ENCODE results near the gene CYP27B1. TPM values are rescaled to one million over a fixed set of nuclear protein-coding genes. Genes with fewer than 3 reads are reported as not detected.

The CYP27B1 gene
- total RNA-seq, 1 donor, result 1.3 TPM

DNA sequence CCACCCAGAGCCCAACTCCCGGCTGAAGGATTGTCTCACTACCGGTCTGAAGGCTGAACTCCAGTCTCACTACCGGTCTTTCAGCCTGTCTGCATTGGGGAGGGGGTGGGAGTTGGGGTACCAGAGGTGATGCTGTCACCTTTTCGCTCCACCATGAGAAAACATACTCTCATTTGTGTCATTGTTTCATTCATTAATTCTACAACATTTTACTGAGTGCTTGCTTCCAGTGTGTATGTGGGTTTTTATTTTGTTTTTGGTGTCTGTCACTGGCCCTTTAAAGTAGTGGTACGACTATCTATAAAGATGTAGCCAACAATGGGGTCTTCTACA, 14.2 kb downstream of the CYP27B1 start:
- H3K9me3 ChIP-seq (ENCODE audit: low read depth, low read length), result no peaks in the 10 kb centered on the region
- no peaks in the 10 kb centered on the region for H3K27me3 ChIP-seq (ENCODE audit: insufficient read depth, low read length)
- peak overlapping the region; percentile 72 for H3K4me3 ChIP-seq (ENCODE audit: low read length)
- peaks cover 57% of the 10 kb centered on the region for H3K4me1 ChIP-seq (ENCODE audit: insufficient read depth, low read length)

DNA sequence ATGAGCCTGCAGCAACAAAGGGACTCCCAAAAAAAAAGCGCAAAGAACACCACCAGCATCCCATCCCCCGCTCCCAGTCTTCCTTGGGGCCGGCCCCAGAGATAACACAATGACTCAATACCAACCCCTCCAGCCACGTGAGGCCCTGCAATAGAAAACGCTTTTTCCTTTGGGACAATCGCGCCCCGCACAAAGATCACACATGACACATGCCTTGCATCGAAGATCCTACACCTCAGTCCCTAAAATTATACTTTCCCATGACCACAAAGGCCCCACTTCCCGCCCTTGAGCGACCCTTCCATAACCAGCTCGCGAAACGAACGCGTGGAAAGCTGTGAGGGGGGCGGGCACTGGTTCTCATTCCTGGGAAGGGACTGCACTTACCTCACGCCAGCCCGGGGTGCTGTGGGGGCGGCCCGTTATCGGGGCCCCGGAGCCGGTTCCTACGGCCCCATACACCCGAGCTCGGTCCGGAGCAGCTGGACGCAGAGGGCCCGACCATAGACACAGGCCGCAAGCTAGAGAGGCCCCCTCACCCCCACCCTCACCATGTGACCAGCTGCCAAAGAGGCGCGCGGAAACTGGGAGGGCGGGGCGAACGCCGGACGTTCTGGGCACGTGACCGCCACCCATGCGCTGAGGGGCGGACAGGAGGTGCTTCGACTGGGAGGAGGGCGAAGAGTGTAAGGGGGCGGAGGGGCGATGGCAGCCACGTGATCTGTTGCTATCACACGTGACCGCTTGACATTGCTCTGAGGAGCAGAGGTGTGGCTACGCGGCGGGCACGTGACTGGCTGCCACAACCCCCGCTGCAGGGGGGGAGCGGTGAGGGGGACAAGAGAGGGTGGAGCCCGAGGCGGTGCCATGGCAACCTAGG, 14.8 kb downstream of the CYP27B1 start, which contains the start of gene CDK4:
CDK4 (minus strand) TSS at position 523 of the 880 bp plus-strand sequence. CDS start 593 bp downstream, outside the sequence.
- Histone ChIP-seq H3K27me3 (ENCODE audit: insufficient read depth, low read length) (no peaks in the 10 kb centered on the region), H3K4me1 (ENCODE audit: insufficient read depth, low read length) (peaks cover 53% of the 10 kb centered on the region), H3K4me3 (ENCODE audit: low read length) (peak within 1 kb of the TSS; percentile 72), H3K9me3 (ENCODE audit: low read depth, low read length) (no peaks in the 10 kb centered on the region)

DNA sequence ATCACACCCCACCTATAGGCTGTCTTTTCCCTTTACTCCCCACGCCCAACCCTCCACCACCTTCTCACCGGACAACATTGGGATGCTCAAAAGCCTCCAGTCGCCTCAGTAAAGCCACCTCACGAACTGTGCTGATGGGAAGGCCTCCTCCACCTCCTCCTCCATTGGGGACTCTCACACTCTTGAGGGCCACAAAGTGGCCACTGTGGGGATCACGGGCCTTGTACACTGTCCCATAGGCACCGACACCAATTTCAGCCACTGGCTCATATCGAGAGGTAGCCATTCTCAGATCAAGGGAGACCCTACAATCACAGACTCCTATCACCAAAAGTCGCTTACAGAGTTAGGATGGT, 15.5 kb downstream of the CYP27B1 start:
- Histone ChIP-seq H3K4me1 (ENCODE audit: insufficient read depth, low read length) (peaks cover 47% of the 10 kb centered on the region), H3K4me3 (ENCODE audit: low read length) (peak overlapping the region; percentile 72), H3K27me3 (ENCODE audit: insufficient read depth, low read length) (no peaks in the 10 kb centered on the region), H3K9me3 (ENCODE audit: low read depth, low read length) (no peaks in the 10 kb centered on the region)

DNA sequence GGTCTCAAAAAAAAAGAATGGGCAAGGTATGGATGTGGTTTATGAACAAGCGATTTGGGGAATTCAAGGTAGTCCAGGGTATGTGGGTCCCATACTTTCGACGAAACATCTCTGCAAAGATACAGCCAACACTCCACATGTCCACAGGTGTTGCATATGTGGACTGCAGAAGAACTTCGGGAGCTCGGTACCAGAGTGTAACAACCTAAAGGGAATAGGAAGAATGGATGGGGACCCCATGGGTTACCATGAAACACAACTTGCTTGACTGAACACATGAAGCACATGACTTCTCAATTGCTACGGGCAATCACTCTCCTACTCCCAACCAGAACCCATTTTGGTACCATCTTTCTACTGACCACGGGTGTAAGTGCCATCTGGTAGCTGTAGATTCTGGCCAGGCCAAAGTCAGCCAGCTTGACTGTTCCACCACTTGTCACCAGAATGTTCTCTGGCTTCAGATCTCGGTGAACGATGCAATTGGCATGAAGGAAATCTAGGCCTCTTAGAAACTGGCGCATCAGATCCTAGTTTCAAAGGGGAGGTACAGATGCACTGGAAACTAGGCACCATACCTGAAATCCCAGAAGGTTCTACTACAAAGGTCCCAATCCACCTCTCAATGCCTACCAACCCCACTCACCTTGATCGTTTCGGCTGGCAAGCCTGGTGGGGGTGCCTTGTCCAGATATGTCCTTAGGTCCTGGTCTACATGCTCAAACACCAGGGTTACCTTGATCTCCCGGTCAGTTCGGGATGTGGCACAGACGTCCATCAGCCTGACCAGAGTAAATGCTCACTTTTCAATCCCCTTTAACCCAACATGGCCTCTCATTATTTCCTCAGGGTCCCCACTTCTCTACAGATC, 16.1 kb downstream of the CYP27B1 start:
- Histone ChIP-seq H3K9me3 (ENCODE audit: low read depth, low read length) (no peaks in the 10 kb centered on the region), H3K27me3 (ENCODE audit: insufficient read depth, low read length) (no peaks in the 10 kb centered on the region), H3K4me1 (ENCODE audit: insufficient read depth, low read length) (peaks cover 46% of the 10 kb centered on the region), H3K4me3 (ENCODE audit: low read length) (peak overlapping the region; percentile 72)

DNA sequence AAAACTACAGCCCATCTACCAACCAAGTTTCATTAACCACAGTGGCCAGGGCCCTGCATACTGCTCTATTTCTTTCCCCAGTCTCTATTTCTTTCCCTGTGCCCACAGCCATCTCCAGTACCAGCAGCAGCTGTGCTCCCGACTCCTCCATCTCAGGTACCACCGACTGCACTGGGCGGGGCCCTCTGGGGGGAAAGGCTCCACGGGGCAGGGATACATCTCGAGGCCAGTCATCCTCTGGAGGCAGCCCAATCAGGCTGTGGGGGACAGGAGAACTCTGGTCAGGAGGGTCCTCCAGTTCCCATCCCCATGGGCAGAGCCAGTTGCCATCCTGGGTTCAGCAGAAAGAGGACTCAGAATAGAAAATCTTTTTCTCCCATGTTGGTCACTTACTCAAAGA, 17.8 kb downstream of the CYP27B1 start:
- H3K9me3 ChIP-seq (ENCODE audit: low read depth, low read length), result no peaks in the 10 kb centered on the region
- no peak overlapping the region for H3K4me3 ChIP-seq (ENCODE audit: low read length)
- peaks cover 50% of the 10 kb centered on the region for H3K4me1 ChIP-seq (ENCODE audit: insufficient read depth, low read length)
- H3K27me3 ChIP-seq (ENCODE audit: insufficient read depth, low read length), result no peaks in the 10 kb centered on the region

DNA sequence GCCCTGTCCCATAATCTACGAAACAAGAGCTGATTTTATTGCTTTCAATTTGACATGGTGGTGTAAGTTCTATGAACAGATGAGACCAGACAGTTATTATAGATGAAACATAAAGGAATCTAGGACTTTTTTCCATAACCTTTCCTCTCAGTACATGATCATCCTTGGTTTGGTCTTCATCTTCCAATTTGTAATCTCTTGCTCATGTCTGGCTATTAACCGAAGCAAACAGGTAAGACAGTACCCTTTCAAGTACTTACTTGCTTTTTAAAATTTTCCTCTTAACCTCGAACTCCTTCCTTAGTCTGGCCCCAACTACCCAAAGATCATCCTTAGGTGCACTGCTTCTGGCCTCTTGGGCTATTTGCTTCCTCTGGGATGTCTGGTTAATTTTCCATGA, 20.9 kb downstream of the CYP27B1 start:
- H3K4me3 ChIP-seq (ENCODE audit: low read length), result no peak overlapping the region
- no peaks in the 10 kb centered on the region for H3K27me3 ChIP-seq (ENCODE audit: insufficient read depth, low read length)
- H3K4me1 ChIP-seq (ENCODE audit: insufficient read depth, low read length), result peaks cover 42% of the 10 kb centered on the region
- H3K9me3 ChIP-seq (ENCODE audit: low read depth, low read length), result no peaks in the 10 kb centered on the region

DNA sequence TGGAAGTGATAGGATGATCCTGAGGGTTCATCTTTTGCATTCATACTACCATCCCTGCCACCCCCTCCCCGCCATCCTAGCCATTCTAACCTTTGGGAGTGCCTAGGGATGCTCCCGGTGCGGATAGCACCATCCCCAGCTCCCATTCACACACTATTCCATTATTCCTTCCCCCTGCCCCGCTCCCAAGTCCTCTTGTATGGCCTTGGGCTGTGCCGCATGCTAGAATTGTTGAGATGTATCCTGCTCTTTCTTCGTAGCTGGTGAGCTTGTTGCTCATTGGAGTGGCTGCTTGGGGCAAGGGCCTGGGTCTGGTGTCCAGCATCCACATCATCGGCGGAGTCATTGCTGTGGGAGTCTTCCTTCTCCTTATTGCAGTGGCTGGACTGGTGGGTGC, 21.4 kb downstream of the CYP27B1 start:
- Histone ChIP-seq H3K4me3 (ENCODE audit: low read length) (peak overlapping the region; percentile 78), H3K27me3 (ENCODE audit: insufficient read depth, low read length) (no peaks in the 10 kb centered on the region), H3K4me1 (ENCODE audit: insufficient read depth, low read length) (peaks cover 42% of the 10 kb centered on the region), H3K9me3 (ENCODE audit: low read depth, low read length) (no peaks in the 10 kb centered on the region)

DNA sequence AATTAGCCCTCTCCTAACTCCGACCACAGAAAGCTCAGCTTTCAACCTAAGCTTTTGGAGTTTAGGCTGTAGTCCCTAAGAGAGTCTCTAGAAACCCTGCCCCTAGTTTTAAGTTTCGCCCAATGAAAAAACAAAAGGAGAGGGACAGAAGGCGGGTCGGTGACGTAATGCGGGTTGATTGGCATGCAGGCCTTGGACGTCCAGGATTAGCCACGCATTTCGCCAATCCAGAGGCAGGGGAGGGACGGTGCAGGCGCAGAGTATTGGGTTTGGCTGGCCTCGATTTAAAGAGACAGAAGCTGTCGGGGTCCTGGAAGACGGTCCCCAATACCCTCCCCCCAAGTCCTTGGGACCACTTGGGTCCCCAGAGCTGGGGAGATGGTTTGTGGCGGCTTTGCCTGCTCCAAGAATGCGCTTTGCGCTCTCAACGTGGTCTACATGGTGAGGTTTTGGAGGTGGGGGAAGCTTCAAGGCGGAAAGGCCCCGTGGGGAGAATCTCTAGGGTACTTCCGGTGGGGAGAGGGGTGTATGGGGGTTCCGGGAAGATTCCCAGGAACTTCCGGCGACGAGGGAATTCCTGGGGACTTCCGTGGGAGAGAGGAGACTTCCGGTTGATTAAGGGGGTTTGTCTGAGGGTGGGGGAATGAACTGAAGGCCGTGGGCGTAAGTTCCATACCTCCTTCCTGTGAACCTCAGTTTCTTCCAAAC, 21.9 kb downstream of the CYP27B1 start, which contains the start of gene TSPAN31:
TSPAN31 (plus strand) TSS at position 263 of the 708 bp plus-strand sequence; CDS start at position 379, 116 bp downstream.
- Histone ChIP-seq H3K4me1 (ENCODE audit: insufficient read depth, low read length) (peaks cover 48% of the 10 kb centered on the region), H3K27me3 (ENCODE audit: insufficient read depth, low read length) (no peaks in the 10 kb centered on the region), H3K4me3 (ENCODE audit: low read length) (peak within 1 kb of the TSS; percentile 78), H3K9me3 (ENCODE audit: low read depth, low read length) (no peaks in the 10 kb centered on the region)

DNA sequence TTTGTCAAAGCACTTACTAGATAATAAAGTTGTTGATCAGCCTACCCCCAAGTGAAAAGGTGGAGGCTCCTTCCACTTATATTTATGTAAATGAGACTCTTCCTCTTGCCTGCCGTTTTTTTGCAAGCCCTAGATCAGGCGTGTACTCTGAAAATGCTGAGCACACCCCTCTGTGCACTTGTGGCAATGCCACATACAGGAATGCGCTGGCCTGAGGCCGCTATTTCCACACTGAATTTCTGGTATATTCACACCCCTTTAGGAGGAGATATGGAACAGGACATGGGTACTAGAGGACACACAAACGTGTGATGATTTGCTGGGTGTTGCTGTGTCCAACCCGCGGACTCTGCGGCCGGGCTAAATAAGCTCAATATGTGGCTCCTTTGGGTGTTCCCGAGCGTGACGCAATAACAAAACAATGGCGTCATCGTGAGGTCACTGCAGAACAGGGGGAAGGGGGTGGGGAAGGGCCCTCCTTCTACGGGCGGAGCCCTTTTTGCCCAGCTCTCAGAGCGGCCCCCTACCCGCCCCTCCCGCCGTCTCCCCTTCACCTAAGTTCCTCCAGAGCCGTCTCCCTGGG, 22.6 kb downstream of the CYP27B1 start:
- H3K27me3 ChIP-seq (ENCODE audit: insufficient read depth, low read length), result no peaks in the 10 kb centered on the region
- H3K9me3 ChIP-seq (ENCODE audit: low read depth, low read length), result no peaks in the 10 kb centered on the region
- peak overlapping the region; percentile 78 for H3K4me3 ChIP-seq (ENCODE audit: low read length)
- H3K4me1 ChIP-seq (ENCODE audit: insufficient read depth, low read length), result peaks cover 54% of the 10 kb centered on the region

DNA sequence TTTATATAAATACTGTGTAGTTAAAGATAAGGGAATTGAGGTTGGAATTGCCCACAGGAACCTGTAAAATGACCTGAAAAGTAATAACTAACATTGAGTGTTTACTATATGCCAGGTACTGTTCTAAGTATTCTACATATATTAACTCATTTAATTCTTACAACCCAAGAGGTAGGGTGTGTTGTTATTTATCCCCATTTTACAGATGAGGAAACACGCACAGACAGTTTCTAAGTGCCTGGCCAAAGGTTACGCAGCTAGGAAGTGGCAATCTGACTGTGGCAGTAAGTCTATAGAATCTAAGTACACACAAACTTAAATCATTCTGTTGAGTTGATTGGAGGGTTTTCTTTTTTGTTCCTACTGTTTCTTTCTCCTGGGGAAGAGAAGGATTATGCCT, 23.1 kb downstream of the CYP27B1 start:
- peaks cover 58% of the 10 kb centered on the region for H3K4me1 ChIP-seq (ENCODE audit: insufficient read depth, low read length)
- no peak overlapping the region for H3K4me3 ChIP-seq (ENCODE audit: low read length)
- no peaks in the 10 kb centered on the region for H3K27me3 ChIP-seq (ENCODE audit: insufficient read depth, low read length)
- no peaks in the 10 kb centered on the region for H3K9me3 ChIP-seq (ENCODE audit: low read depth, low read length)

DNA sequence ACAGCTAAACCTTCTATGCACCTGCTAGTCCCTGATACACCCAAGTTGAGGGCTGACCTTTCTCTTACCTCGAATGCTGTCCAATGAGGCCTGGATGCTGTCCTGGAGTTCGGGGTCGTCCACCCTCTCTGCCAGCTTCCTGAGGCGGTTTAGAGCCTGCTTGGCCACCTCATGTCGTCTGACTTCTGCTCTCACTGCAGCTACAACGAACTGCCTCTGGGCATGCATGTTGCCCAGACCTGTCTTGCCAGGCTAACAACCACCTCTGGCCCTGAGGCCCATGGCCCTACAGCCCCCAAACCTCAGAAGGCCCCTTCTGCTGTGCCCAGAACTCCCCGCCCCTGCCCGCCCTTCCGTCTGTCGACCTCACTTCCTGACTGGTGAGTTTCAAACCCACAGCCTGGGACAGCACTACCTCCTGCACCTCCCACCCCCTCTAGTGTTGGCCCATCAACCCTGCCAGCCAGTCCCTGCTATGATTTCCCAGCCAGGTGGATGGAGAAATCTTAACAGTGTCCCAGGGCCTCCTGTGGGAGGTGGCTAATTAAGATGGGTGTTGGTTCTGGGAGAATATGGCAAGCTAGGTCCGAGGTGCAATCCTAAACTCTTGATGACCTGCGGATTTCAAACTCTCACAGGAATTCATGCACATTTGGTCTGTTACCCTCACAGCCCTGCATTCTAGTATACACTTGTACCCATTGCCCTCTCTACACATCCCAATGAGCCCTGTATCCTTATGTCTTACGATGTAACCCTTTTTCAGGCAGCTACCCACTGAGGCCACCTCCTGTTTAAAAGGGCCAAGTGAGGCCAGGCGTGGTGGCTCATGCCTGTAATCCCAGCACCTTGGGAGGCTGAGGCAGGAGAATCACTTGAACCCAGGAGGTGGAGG, 24.8 kb downstream of the CYP27B1 start:
- Histone ChIP-seq H3K4me3 (ENCODE audit: low read length) (peak overlapping the region; percentile 59), H3K27me3 (ENCODE audit: insufficient read depth, low read length) (no peaks in the 10 kb centered on the region), H3K9me3 (ENCODE audit: low read depth, low read length) (no peaks in the 10 kb centered on the region), H3K4me1 (ENCODE audit: insufficient read depth, low read length) (peaks cover 58% of the 10 kb centered on the region)

DNA sequence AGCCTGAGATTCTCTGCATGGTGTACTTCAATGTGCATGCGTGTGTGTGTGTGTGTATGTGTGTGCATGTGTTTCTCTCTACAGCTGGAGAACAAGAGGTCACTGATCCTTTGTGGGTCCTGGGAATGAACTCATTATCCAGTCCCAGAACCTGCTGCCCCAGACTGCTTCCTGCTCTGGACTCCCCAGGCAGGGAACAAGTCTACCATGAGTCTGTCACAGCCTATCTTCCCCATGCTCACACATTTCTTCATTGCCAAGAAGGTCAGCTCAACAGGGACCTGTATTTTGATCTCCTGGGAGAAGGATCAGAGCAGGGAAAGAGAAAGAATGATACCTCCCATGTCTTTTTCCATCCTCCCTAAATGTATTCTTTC, 25.5 kb downstream of the CYP27B1 start:
- Histone ChIP-seq H3K27me3 (ENCODE audit: insufficient read depth, low read length) (no peaks in the 10 kb centered on the region), H3K4me3 (ENCODE audit: low read length) (peak overlapping the region; percentile 59), H3K4me1 (ENCODE audit: insufficient read depth, low read length) (peaks cover 58% of the 10 kb centered on the region)

DNA sequence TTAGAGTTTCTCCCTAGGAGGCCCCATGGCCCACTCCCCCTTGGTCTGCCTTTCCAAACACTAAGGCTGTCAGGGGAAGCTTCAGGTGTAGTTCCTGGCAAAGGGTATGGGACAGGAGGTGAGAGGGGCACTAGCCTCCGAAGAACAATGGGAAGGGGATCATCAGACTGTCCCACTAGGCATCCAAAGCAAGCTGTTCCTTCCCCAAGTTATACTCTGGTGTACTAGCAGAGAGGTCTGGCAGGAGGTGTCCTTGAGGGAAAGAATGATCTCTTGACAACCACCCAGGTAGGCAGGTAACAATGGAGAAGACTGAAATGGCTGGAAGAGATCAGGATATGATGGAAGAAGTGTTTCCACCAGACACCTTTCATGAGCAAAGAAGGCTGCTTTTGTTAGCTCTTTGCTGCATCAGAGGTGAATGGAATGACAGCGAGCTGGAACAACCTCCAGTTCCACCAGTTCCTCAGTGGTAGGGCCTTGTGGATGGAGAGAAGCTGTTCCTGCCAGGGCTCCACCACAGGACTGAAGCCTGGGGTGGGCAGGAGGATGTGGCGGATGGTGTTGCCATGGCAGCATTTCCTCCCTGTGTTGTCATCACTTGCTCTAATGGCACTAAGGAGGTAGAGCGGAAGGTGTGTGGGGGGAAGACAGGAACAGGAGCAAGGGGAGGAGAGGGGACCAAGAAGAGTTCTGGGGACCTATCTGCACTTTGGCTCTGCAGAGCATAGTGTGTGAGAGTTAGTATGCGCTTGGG, 26.0 kb downstream of the CYP27B1 start:
- Histone ChIP-seq H3K9me3 (ENCODE audit: low read depth, low read length) (no peaks in the 10 kb centered on the region), H3K4me1 (ENCODE audit: insufficient read depth, low read length) (peaks cover 53% of the 10 kb centered on the region), H3K27me3 (ENCODE audit: insufficient read depth, low read length) (no peaks in the 10 kb centered on the region), H3K4me3 (ENCODE audit: low read length) (peak overlapping the region; percentile 59)

More for the DNA sequence above, 25.5 kb downstream of the CYP27B1 start:
- H3K9me3 ChIP-seq (ENCODE audit: low read depth, low read length), result no peaks in the 10 kb centered on the region

Data from mononuclear cell (primary cell).